Measurements from ENCODE around the gene RETREG1.

Gene RETREG1

GRCh38 chr5:16521521-16522483, 95.0 kb downstream of the RETREG1 start:
- no peak for DNase-seq

- no peak for DNase-seq
These were observed 96.0 kb downstream of the RETREG1 start for GRCh38 chr5:16520841-16521240.

- no peak for DNase-seq
These were observed 97.4 kb downstream of the RETREG1 start for GRCh38 chr5:16519435-16519834.

GRCh38 chr5:16518606-16519005, 98.2 kb downstream of the RETREG1 start:
- DNase-seq = no peak

GRCh38 chr5:16515532-16515931, 101.3 kb downstream of the RETREG1 start:
- DNase-seq = no peak

- DNase-seq = no peak
These were observed 106.7 kb downstream of the RETREG1 start for GRCh38 chr5:16510098-16510497.

- no peak for DNase-seq
These were observed 107.9 kb downstream of the RETREG1 start for GRCh38 chr5:16508730-16509531.

GRCh38 chr5:16507716-16508115, 109.1 kb downstream of the RETREG1 start:
- no peak for DNase-seq

GRCh38 chr5:16505904-16506303, 110.9 kb downstream of the RETREG1 start:
- no peak for DNase-seq

GRCh38 chr5:16505140-16505891, 111.5 kb downstream of the RETREG1 start:
- DNase-seq = no peak

- no peak for DNase-seq
These were observed 112.2 kb downstream of the RETREG1 start for GRCh38 chr5:16504571-16504970.

GRCh38 chr5:16502866-16503265, 113.9 kb downstream of the RETREG1 start:
- no peak for DNase-seq

- DNase-seq = no peak
These were observed 116.8 kb downstream of the RETREG1 start for GRCh38 chr5:16500024-16500423.

GRCh38 chr5:16497546-16497945, 119.3 kb downstream of the RETREG1 start:
- no peak for DNase-seq

GRCh38 chr5:16493261-16493660, 123.5 kb downstream of the RETREG1 start:
- DNase-seq = no peak

GRCh38 chr5:16492398-16493140, 124.2 kb downstream of the RETREG1 start:
- DNase-seq = no peak

- no peak for DNase-seq
These were observed 125.9 kb downstream of the RETREG1 start for GRCh38 chr5:16490911-16491310.

GRCh38 chr5:16489322-16489791, 127.4 kb downstream of the RETREG1 start:
- peak; percentile 43 for DNase-seq

GRCh38 chr5:16487456-16487855, 129.3 kb downstream of the RETREG1 start:
- DNase-seq = no peak

- DNase-seq = no peak
These were observed 130.1 kb downstream of the RETREG1 start for GRCh38 chr5:16486711-16487111.

- no peak for DNase-seq
These were observed 131.1 kb downstream of the RETREG1 start for GRCh38 chr5:16485656-16486055.

GRCh38 chr5:16484081-16484480, 132.7 kb downstream of the RETREG1 start:
- DNase-seq = no peak

Data from NCI-H2081 treated with DMSO at 0.1 percent for 48 hours (cell line).